ENCODE measurements around the gene PHACTR3. TPM values are rescaled to one million over a fixed set of nuclear protein-coding genes. Genes with fewer than 3 reads are reported as not detected.

PHACTR3 gene
- total and polyA plus RNA-seq, 2 of the 8 experiments (the other 6 are each of a cell fraction or from before 2014, with no cell fraction given) = 0.05 to 0.13 TPM

DNA sequence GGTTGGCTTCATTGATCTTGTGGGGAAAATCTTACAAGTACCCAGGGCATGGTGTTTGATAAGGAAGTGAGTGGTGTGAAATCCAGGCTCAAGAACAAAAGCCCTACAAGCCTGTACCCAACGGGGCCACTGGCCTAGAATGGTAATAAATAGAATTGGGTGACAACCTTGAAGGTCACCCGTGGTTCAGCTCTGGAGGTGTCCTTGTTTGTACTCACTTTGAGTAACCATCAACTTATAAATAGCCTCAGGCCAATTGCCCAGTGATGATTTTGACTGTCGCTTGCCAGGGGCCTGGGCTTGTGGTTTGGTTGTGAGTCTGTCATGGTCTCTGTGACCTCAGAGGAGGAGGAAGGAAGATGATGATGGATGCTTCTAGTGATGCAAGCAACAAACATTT, 87.8 kb downstream of the PHACTR3 start:
- H4K8ac ChIP-seq (ENCODE audit: extremely low read depth, insufficient read depth, low read length) = no peak overlapping the region
- H3K18ac ChIP-seq (ENCODE audit: extremely low read depth, low read length) = no peak overlapping the region
- no peak overlapping the region for H3K14ac ChIP-seq (ENCODE audit: insufficient read length)
- peaks cover 81 to 96% of the 10 kb centered on the region in 2 experiments for H3K9me3 ChIP-seq (ENCODE audit: insufficient read depth in 2 of 2, low read depth in 1 of 2, low read length in 1 of 2)
- POLR2A ChIA-PET (ENCODE audit: partially characterized antibody) = no interaction called here
- no peak overlapping the region for H2BK120ac ChIP-seq (replicated peaks; ENCODE audit: low read depth, low read length)
- no peak overlapping the region for H2BK20ac ChIP-seq (ENCODE audit: low read length)
- no peak overlapping the region for H3K4ac ChIP-seq (replicated peaks; ENCODE audit: insufficient read length, low read depth, low read length)
- H2BK5ac ChIP-seq (ENCODE audit: low read depth, low read length) = no peak overlapping the region
- H3K4me1 ChIP-seq (replicated peaks in 1 of 4; ENCODE audit: control insufficient read depth in 3 of 4, insufficient read depth in 4 of 4, low read length in 3 of 4) = no peaks in the 10 kb centered on the region
- H2BK15ac ChIP-seq (ENCODE audit: low read length) = no peak overlapping the region
- peaks cover under 1% of the 10 kb centered on the region; the same call in 1 of the 2 replicates for H3K23me2 ChIP-seq (ENCODE audit: low read depth, low read length)
- CTCF ChIA-PET (ENCODE audit: partially characterized antibody) = no interaction called here
- H2AFZ ChIP-seq (ENCODE audit: low read length) = no peak overlapping the region
- no peak overlapping the region for H4K5ac ChIP-seq (ENCODE audit: insufficient read length, low read depth, low read length)
- no peak overlapping the region for H2AK5ac ChIP-seq (ENCODE audit: low read depth, low read length)
- WGBS, 2 experiments (ENCODE audit: extremely low coverage in 1 of 2, insufficient coverage in 1 of 2, insufficient read length in 1 of 2, insufficient replicate concordance in 2 of 2, low coverage in 1 of 2, low lambda C conversion rate in 2 of 2, missing lambda C conversion rate in 1 of 2) = 68% methylated on average over 3 of the region's 3 CpGs; no CpG with 5 or more reads in 1 of the 2 experiments
- DNase-seq (ENCODE audit: low read depth in 1 of 2, low spot score in 2 of 2) (no peak), FAIRE-seq (no peak)
- no peak overlapping the region for H2BK12ac ChIP-seq (ENCODE audit: low read depth, low read length)
- H3K4me3 ChIP-seq (ENCODE audit: extremely low read depth in 1 of 4, insufficient read depth in 2 of 4, low read depth in 3 of 4, low read length in 4 of 4) = no peak overlapping the region
- H3K79me1 ChIP-seq (ENCODE audit: low read depth, low read length) = no peaks in the 10 kb centered on the region
- H3K27me3 ChIP-seq (replicated peaks in 1 of 4; ENCODE audit: control insufficient read depth in 3 of 4, extremely low read depth in 1 of 4, insufficient read depth in 3 of 4, low read length in 3 of 4) = no peaks in the 10 kb centered on the region
- H3K23ac ChIP-seq (ENCODE audit: insufficient read length) = no peak overlapping the region
- no peak overlapping the region for H4K91ac ChIP-seq (replicated peaks; ENCODE audit: insufficient read length, low read length)
- H3K9ac ChIP-seq (replicated peaks in 1 of 4; ENCODE audit: extremely low read depth in 1 of 4, low read depth in 3 of 4, low read length in 3 of 4) = no peak overlapping the region
- no peak overlapping the region for H3K27ac ChIP-seq (ENCODE audit: low read depth, low read length)
- H4K20me1 ChIP-seq (replicated peaks in 1 of 2; ENCODE audit: control insufficient read depth in 1 of 2, insufficient read depth in 2 of 2, low read length in 2 of 2) = no peaks in the 10 kb centered on the region
- H3K4me2 ChIP-seq (ENCODE audit: insufficient read depth in 1 of 2, low read depth in 2 of 2, low read length in 2 of 2) = no peak overlapping the region
- H3K36me3 ChIP-seq (ENCODE audit: control insufficient read depth in 2 of 4, insufficient read depth in 4 of 4, low read length in 3 of 4) = no peaks in the 10 kb centered on the region
- no peak overlapping the region for H3K56ac ChIP-seq (replicated peaks; ENCODE audit: insufficient read length, low read depth, low read length)
- no peaks in the 10 kb centered on the region for H3K79me2 ChIP-seq (ENCODE audit: control insufficient read depth in 1 of 2, insufficient read depth in 2 of 2, low read length in 2 of 2)
- no peak for TF ChIP-seq CBX5 (IDR thresholded peaks at IDR 0.05; ENCODE audit: low read depth, low read length)
